HG03175 (cell line): ENCODE results near the gene EPHA10.

Experiments
- ATAC-seq: cut with Tn5 transposase; IDR thresholded peaks from one replicate; pipeline ENCODE4 v1.9.1; 2021; ENCODE audit warnings: mild to moderate bottlenecking, moderate library complexity; ENCODE audit not compliant: unreplicated experiment

Gene EPHA10

DNA sequence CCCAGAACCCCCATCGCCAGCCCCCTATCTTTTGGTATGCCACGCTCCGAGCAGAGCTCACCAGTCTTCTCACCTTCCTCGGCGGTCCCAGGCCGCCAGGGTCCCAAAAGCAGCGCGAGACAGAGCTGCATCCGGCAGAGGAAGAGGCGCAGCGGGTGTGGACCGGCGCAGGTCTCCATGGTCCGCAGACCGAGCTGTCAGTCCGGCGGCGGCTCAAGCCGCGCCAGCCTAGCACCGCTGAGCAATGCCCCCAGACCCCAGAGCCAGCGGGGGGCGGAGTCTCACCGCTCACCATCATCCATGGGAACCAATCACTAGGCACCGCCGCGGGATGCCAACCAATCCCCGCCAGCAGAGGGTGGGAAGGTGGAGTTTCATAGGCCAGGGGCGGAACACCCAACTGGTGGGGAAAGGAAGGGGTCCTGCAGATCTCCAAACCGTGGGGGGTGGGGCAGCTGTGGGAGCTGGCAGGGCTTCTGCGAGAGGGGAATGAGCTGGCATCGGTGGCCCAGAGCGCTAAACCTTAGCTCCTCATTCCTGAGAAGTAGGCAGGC is at the start of gene EPHA10:
TSS of gene EPHA10 (minus strand) at position 233 of the 554 bp plus-strand sequence. CDS start at position 179, 54 bp downstream.
- ATAC-seq = no peak

DNA sequence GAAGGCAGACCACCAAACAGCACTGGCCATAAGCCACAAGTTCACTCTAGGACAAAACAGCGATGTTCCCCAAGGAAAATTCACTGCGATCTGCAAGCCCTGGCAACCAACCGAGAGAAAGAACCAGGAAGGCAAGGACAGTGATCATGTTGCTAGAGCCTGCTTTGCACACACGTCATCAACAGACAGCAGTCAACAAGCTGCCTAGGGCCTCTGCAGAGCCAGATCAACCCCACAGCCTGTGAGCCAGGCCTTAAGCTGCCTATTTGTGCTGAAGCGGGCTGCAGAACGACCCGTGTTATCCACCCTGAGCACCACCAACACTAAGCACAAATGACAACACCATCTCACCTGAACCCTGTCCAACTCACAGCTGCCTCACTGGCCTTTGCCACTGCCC is 49.3 kb upstream of the EPHA10 start:
- no peak for ATAC-seq

DNA sequence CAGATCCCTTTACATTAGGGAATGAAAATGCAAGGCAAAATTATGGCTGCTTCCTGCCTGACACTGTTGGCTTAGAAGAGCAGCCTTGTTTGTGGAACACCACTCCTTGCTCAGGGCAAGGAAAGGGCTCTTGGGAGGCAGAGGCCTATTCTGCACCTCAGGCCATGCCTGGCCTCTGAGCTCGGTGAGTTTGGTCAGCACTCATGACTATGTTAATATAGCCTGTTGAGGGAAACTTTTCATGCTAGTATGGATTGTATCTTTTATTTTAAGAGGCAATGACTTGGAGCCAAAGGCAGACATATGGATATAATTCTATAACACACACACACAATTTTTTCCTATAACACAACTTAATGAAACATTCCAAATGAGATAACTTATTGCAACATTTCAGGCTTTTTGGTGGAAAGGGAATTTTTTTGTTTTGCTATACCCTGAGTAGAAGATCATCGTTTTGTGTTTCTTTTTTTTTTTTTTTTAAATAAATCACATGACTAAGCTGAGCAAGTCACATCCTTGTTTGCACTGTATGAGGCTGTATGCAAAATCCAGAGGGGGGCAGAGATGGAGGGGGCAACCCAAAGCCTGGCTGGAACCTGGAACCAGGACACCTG is 48.7 kb upstream of the EPHA10 start:
- ATAC-seq = no peak

DNA sequence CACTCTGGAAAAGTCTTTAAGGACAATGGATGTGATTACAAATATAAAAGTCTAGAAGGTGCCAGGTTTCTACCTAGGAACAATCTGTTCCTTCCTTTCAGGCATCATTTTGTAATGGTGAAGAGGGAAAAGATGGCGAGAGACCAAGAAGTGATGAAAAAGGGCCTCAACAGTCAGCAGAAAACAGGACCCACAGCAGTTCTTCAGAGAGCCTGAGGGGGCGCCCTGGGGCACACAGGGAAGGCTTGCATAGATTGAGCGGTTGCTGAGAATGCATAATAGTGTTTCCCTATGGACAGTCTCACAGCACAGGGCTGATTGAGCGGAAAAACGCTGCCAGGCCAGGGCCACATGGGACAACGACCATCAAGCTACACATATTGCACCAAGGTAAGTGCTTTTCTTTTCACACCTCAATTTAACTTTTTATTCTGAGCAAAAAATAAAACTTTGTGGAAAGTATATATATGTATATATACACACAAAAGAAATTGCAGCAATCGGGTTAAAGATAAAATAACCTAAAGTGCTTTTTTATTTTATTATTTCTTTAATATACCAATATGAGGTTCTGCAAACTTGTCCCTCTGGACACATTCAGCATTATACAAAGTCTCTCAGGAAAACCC is 46.2 kb upstream of the EPHA10 start:
- ATAC-seq = no peak

DNA sequence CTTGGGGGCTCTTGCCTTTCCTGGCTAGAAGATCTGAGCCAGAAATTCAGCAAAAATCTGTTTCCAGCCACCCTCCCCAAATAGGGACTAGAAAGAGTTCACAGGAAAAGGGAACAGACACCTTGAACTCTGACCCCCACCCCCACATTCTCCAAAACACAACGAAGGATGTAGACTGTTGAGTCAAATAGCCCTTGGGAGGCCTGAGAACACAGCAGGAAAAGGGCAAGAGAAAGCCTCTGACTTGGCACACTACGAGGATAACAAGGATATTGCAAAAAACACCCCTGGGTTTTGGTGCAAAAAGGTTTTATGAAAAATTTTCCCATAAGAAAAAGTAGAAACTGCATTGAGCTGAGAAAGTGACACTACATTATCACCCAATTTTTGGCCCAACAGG is 45.0 kb upstream of the EPHA10 start:
- no peak for ATAC-seq

DNA sequence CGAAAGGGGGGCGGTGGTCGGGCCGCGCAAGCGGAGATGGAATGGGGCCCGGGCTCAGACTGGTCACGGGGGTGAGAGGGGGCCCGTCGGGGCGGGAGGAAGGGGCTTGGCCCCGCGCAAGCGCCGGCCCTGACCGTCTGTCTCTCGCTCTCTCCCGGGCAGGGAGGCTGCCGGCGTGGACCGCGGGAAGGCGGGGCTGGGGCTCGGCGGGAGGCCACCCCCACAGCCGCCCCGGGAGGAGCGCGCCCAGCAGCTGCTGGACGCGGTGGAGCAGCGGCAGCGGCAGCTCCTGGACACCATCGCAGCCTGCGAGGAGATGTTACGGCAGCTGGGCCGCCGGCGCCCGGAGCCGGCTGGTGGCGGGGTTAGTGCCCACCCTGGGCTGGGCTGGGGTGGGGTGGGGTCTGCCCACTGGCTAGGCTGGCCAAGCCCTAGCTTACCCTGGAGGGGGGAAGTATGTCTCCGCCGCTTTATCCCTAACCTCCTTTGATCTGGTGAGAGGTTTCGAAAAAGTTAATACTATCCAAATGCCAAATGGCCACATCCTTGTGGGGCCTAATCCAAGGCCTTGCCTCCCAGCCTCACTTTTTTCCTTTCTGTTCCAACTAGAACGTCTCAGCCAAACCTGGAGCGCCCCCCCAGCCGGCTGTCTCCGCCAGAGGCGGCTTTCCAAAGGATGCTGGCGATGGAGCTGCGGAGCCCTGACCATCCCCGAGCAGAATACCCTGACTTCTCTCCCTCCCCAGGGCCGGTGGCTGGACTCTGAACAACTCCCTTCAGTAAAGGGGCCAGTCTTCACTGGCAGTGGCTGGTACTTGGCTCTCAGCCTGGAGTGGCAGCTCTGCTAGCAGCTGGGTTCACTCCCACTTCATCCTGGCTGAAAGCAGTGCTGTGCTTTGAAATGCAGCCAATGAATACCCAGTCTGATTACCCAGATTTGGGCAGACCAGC is 43.7 kb upstream of the EPHA10 start:
- peak; percentile 30 for ATAC-seq

DNA sequence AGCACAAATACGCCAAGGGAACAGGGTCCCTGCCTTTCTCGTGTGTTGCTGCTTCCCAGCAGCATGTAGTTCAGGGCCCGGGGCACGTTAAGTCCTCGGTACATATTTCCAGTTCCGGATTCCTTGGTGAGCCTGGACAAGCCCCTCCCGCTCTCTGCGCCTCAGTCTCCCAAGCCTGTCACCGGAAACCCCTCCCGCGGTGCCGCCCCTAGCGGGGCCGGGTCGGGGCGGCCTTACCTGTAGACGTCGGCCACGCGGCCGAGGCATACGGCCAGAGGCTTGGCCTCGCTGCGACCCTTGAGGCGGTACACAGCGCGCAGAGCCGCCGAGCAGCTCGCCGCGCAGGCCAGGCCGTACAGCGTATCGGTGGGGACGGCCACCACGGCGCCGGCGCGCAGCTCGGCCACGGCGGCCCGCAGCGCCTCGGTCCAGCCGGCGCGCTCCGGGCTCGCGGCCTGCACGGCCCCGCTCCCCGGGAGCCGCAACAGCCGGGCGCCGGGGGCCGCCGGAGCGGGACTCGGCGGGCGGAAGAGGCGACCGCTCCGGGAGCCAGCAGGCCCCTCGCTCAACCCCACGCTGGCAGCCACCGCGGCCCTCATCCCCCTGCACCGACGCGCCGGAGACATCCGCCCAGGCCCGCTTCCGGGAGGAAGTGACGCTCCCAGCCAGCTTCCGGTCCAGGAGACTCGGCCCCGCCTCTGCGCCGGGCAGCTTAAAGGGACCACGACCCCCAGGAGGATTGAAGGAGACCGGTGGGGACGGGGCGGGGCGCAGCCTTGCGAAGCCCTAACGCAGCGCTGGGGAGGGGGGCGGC is 42.8 kb upstream of the EPHA10 start, which contains the start of the genes C1orf122 and YRDC:
TSS of gene C1orf122 (plus strand) at position 236 of the 814 bp plus-strand sequence. CDS start 615 bp downstream, outside the sequence.
TSS of gene YRDC (minus strand) at position 654 of the 814 bp plus-strand sequence. CDS start at position 626, 28 bp downstream.
- ATAC-seq = peak; percentile 88

DNA sequence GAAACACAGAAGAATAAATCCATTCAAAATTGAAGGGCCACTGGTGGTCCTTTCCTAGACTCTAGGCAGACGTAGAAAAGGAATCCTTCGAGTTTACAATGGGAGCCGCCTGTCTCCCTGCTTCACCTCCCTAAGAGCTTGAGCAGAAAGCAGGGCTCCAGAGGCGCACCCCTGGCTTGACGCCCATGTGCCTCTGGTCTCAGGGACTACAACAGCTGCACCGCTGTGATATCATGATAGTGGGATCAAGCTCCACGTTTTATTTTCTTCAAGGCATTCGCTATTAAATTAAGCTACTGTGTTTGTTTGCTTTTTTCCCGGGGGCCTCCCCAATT is 42.3 kb upstream of the EPHA10 start:
- ATAC-seq = no peak

DNA sequence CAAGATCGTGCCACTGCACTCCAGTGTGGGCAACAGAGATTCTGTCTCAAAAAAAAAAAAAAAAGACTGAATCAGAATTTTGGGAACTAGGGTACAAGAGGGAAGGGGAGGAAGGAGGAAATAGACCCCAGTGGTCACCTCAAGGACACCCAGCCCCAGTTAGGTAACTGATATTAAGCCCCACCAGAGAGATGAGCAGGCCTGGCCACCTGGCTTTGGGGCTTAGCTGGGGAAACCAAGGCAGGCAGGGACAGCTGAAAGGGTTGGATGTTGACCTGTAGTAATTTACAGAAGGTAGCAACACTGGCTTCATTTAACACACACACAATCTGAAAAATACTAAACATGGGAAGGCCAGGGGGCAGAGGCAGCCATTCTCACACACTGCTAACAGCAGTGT is 37.5 kb upstream of the EPHA10 start:
- no peak for ATAC-seq

DNA sequence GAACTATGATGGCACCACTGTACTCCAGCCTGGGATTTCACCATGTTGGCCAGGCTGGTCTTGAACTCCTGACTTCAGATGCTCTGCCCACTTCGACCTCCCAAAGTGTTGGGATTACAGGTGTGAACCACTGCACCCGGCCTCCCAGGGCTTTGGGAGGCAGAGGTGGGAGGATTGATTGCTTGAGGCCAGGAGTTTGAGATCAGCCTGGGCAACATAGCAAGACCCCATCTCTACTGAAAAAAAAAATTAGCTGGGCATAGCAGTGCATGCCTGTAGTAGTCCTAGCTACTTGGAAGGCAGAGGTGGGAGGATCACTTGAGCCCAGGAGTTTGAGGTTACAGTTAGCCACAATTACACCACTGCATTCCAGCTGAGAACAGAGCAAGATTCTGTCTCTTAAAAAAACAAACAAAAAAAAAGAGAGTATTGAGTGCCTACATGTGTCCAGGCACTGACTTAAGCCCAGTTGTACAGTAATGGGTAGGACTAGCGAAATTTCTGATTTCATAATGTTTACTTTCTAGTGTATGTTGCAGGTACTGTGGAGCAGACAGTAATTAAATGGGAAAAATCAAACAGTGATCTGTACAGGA is 32.9 kb upstream of the EPHA10 start:
- no peak for ATAC-seq

DNA sequence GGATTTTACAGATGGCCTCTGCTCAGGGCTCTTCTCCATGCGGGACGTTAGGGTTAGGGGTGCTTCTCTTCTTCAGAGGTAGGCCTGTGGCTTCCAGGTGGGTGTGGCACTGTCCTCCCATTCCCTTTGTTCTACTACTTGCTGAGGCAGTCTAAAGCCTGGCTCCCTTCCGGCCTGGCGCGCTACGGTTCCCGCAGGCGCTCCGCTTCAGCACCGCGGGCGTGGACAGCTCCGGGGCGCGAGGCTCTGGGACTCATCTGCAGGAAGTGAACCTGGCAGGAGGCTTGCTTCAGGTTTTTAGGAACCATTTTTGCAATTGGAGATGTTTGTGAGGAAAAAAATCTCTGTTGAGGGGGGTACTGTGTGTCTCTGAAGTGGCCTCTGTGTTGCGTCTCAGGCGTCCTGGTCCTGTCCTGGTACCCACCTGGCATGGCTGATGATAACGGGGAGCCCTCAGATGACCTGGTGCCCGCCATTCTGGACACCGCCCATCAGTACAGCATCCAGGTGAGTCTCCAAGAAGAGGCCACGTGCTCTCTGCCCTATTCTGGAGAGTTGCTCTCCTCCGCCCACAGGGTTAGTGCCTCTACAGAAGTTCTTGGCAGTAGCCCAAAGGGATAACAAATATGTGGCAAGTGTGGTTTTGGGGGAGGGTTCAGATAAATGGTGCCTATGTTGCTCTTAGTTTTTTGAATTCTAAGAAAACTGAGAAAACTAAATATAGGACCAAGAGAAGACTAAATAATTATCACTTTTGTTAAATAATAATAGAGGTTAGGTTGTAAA is 30.6 kb upstream of the EPHA10 start:
- no peak for ATAC-seq

DNA sequence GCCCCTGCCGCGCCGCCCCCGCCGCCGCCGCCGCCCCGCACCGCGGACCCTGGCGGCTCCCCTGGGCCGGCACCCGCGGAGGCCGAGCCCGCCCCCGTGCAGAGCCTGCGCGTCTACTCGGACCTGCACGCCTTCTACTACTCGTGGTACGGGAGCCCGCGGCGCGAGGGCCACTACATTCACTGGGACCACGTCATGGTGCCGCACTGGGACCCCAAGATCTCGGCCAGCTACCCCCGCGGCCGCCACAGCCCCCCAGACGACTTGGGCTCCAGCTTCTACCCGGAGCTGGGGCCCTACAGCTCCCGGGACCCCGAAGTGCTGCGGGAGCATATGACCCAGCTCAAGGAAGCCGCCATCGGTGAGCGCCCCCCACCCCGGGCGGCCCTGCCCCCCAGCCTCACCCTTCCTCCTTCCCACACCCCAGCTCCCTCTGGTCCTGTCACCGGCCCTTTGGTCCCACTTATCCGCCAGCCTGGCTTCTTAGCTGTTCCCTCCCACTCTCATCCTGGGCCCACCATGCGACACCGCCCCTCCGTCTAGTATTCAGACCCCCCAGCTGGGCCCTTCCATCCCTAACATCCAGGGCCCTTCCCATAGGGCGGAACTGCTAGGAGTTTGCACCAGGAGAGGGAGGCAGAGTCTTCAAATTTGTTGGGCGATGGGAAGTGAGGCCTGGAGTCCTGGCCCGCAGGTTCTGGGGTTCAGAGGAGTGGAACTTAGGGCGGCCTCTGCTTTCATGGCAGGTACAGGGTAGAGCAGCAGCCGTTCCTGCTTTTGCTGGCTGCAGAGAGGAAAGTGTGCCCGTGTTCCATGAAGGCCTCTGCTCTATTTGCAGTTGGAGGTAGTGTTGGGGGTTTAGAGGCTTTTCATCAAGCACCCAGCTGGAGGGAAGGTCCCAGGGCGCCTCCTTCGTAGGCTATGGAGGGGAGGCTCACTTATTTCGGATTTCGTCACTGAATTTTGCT is 29.7 kb upstream of the EPHA10 start:
- ATAC-seq = peak; percentile 39

DNA sequence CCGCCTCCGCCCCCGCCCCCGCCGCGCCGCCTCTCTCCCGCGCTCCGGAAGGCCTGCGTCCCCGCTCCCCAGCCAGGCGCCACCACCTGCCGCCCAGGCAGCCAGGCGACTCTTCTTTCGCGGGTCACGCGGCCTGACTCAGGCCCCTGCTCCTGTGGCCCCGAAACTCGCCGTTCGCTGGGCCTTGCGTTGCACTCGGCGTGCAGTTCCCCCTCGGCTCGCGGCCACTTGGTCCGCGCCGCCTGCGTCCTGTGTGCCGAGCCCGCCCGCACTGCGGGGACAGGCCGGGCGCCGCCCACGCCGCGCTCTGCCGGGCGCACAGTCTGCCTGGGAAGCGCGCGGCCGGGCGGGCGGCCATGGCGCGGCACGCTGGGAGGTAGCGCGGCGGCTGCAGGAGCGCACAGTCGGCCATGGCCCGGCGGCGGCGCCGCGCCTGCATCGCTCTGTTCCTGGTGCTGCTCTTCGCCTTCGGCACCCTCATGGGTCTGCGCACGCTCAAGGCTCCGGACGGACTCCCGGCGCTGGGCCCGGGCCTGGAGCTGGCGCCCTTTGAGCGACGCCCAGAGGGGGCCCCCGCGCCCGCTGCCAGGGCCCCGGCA is 29.0 kb upstream of the EPHA10 start, which contains the start of gene MANEAL:
TSS of gene MANEAL (plus strand) at position 75 of the 599 bp plus-strand sequence. CDS start at position 411, 336 bp downstream.
- peak; percentile 72 for ATAC-seq

DNA sequence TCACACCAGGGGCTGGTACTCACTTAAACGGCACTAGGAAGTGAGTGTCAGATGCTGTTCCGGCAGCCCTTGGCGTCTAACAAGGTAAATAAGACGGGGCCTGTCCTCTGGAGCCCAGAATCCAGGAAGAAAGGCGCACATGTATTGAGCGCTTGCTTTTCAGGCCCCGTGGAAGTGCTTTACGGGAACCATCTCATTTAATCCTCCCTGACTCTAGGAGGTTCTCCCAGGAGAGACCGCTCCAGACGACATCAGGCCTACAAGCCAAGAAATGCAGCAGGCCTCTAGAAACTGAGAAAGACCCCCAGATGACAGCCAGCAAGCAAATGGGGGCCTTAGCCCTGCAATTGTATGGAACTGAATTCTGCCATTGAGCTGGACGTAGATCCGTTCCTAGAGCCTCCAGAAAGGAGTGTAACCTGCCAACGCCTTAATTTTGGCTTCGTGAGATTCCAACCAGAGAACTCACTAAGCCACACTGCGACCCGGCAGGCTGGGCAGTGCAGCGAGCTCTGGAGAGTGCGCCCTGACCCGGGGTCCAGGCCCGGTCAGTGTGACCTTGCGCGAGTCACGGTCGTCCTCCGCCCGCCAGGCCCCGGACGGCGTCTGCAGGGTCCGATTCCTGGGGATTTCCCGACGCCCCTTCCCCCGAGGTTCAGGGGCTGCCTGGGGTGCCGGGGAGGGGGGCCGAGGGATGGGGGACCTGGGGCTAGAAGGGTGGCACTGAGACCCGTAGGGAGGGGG is 28.2 kb upstream of the EPHA10 start:
- no peak for ATAC-seq

DNA sequence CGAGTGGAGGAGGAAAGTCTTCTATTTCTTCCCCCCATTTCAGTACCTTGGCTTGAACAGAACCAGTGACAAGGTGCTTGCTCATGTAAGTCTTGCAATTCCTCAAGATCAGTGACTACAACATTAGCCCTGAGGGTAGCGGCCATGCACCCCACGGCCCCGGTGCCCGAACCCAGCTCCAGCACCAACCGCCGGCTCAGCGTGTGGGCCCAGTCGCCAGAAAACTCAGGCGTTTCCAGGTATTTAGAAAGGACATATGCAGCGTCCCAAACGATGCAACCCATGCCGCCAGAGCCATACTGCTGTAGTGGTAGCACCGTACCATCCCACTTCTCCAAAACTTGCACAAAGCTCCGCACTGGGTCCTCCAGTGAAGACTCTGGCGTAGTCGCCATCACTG is 17.6 kb upstream of the EPHA10 start:
- ATAC-seq = no peak

DNA sequence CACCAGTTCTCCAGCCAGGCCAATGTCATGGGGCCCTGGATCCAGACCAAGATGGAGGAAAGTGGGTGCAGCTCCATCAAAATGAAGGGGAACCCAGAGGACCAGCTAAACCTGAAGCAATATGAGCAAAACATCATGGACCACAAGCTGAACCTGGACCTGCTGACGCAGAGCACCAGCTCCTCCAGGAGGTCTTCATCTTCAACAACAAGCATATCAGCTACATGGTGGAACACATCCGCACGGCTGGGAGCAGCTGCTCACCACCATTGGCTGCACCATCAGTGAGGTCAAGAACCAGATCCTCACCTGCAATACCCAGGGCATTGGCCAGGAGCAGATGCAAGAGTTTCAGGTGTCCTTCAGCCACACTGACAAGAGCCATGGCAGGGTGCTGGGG is 13.7 kb upstream of the EPHA10 start:
- ATAC-seq = no peak
